K562 (cell line): ENCODE measurements around the gene IL11. TPM values are rescaled to one million over a fixed set of nuclear protein-coding genes. Genes with fewer than 3 reads are reported as not detected.

Experiments used
- BRD4 ChIP-seq: fragments of 200-600 bp; sonication (generic); IDR thresholded peaks from 2 replicates; pipeline ENCODE4 v1.6.1; 2017; ENCODE audit warnings: inconsistent platforms
- CHD2 ChIP-seq: IDR thresholded peaks from 2 replicates; pipeline ENCODE4 v1.6.1; 2011; ENCODE audit warnings: low read depth, low read length
- DEAF1 ChIP-seq: fragments of 450-650 bp; formaldehyde crosslinking; IDR thresholded peaks from 2 replicates; pipeline ENCODE4 v1.4.0; 2020; ENCODE audit warnings: mild to moderate bottlenecking, moderate library complexity
- HLTF ChIP-seq: fragments of 450-650 bp; IDR thresholded peaks from 2 replicates; pipeline ENCODE4 v1.6.1; 2016
- HMGN3 ChIP-seq: IDR thresholded peaks from 2 replicates; pipeline ENCODE4 v1.6.1; 2011; ENCODE audit warnings: borderline replicate concordance, low read depth, mild to moderate bottlenecking, mixed read lengths, low read length; ENCODE audit not compliant: insufficient read length; ENCODE audit errors: extremely low read depth
- KAT2B ChIP-seq: IDR thresholded peaks from one replicate; pipeline ENCODE4 v1.6.1; 2012; ENCODE audit warnings: low read depth, mild to moderate bottlenecking, control low read depth, inconsistent platforms, low read length, moderate library complexity
- MBD1 ChIP-seq: fragments of 250-450 bp; sonication (Bioruptor Pico); IDR thresholded peaks from 2 replicates; pipeline ENCODE4 v1.8.0; 2022; ENCODE audit warnings: inconsistent platforms
- MIER1 ChIP-seq: fragments of 450-650 bp; IDR thresholded peaks from 2 replicates; pipeline ENCODE4 v1.6.1; 2016; ENCODE audit warnings: antibody characterized with exemption, mild to moderate bottlenecking, low read depth
- PHB2 ChIP-seq: fragments of 450-650 bp; IDR thresholded peaks from 2 replicates; pipeline ENCODE4 v1.6.1; 2017; ENCODE audit warnings: low read depth
- POLR2H ChIP-seq: IDR thresholded peaks from 2 replicates; pipeline ENCODE4 v1.6.1; 2016; ENCODE audit warnings: missing genetic modification characterization, low read depth, mild to moderate bottlenecking, control low read depth, missing compliant biosample characterization, moderate library complexity
- SIX5 ChIP-seq, 2 experiments: IDR thresholded peaks; 2 replicates each; pipeline ENCODE4 v1.6.1; 2011; ENCODE audit warnings: low read length in 2 of 2, borderline replicate concordance in 1 of 2, low read depth in 1 of 2, mild to moderate bottlenecking in 1 of 2, moderate library complexity in 1 of 2; ENCODE audit not compliant: insufficient read depth in 1 of 2
- SNRNP70 ChIP-seq: fragments of 200-400 bp; formaldehyde crosslinking; optimal IDR thresholded peaks from 2 replicates; pipeline ENCODE3; 2017; ENCODE audit warnings: low read depth, low read length
- SREBF1 ChIP-seq: fragments of 150-350 bp; IDR thresholded peaks from 2 replicates; pipeline ENCODE4 v1.6.1; 2014; ENCODE audit warnings: antibody characterized with exemption, low read depth, low read length, borderline replicate concordance
- STAT6 ChIP-seq: sonication (generic); formaldehyde crosslinking; IDR thresholded peaks from 2 replicates; pipeline ENCODE4 v1.8.1; 2023; ENCODE audit warnings: mild to moderate bottlenecking, missing genetic modification reagents
- ZFX ChIP-seq: sonication (generic); formaldehyde crosslinking; IDR thresholded peaks from 2 replicates; pipeline ENCODE4 v1.8.0; 2022; ENCODE audit warnings: mild to moderate bottlenecking, missing genetic modification reagents, moderate library complexity
- ZHX1 ChIP-seq: fragments of 150-350 bp; conservative IDR thresholded peaks from 2 replicates; pipeline ENCODE4 v1.6.1; 2014; ENCODE audit warnings: low read length
- ZNF133 ChIP-seq: fragments of 250-450 bp; sonication (Bioruptor Pico); IDR thresholded peaks from 2 replicates; pipeline ENCODE4 v1.4.0; 2020; ENCODE audit warnings: mild to moderate bottlenecking
- ZNF347 ChIP-seq: fragments of 450-650 bp; formaldehyde crosslinking; IDR thresholded peaks from 2 replicates; pipeline ENCODE4 v1.4.0; 2020; ENCODE audit warnings: low read depth, mild to moderate bottlenecking, moderate library complexity
- ZNF764 ChIP-seq: fragments of 250-450 bp; sonication (Bioruptor Pico); IDR thresholded peaks from 2 replicates; pipeline ENCODE4 v1.4.0; 2020; ENCODE audit warnings: low read depth, mild to moderate bottlenecking, moderate library complexity
- polyA plus RNA-seq, 8 experiments: library from polyadenylated mRNA; depleted of rRNA in 4 of 8; stranded (reverse) in 5 of 8; unstranded in 3 of 8; fragments of >200 nt; fragmentation: Nextera tagmentation in 2 of 8; fragmentation: Illumina TruSeq in 1 of 8; extraction: Ambion mirVana in 2 of 8; extraction: Trizol in 1 of 8; gene quantifications; 2 replicates each; pipeline versions ENCODE4 v1.2.1 to v1.2.3, GENCODE V29; 2011 to 2014; ENCODE audit warnings: inconsistent platforms in 1 of 8, missing spikeins in 1 of 8
- total RNA-seq, 7 experiments: library from RNA; depleted of rRNA in 6 of 7; stranded (reverse); fragments of >200 nt in 6 of 7; fragmentation: Illumina TruSeq in 2 of 7; extraction: Trizol in 2 of 7; gene quantifications; 2 replicates each; pipeline versions ENCODE4 v1.2.1 to v1.2.3, GENCODE V29; 2011 to 2021; ENCODE audit warnings: low replicate concordance in 1 of 7

Gene IL11
- total and polyA plus RNA-seq, 9 of the 15 experiments (the other 6 are each of a cell fraction or from before 2014, with no cell fraction given), result 0.04 to 0.42 (median 0.06) TPM; not detected in 6

- TF ChIP-seq STAT6 (no peak), KAT2B (no peak), DEAF1 (no peak), HMGN3 (no peak), ZNF347 (no peak), ZHX1 (no peak), SNRNP70 (no peak), HLTF (peak; percentile 71; the same call in 1 of the 2 replicates), CHD2 (peak; percentile 73), MIER1 (no peak), BRD4 (no peak), SREBF1 (no peak), ZNF764 (CRISPR knock-in tag) (no peak), PHB2 (no peak), ZNF133 (CRISPR knock-in tag) (no peak), POLR2H (tag) (no peak), MBD1 (no peak), SIX5 (IDR thresholded peaks at IDR 0.05; ENCODE audit: borderline replicate concordance in 1 of 2, insufficient read depth in 1 of 2, low read depth in 1 of 2, low read length in 2 of 2) (no peak), ZFX (CRISPR knock-in tag) (peak; percentile 63)
Observed at GRCh38 chr19:55383279-55384130, 13.2 kb upstream of the IL11 start (continued).
